ENCODE results near the gene SNX9.
A peak's percentile ranks its signal among the peaks of the same experiment; 100 is the strongest.
"Not testable (repeated sequence)": the region's sequence is repeated elsewhere in the genome, so short reads cannot be mapped to it uniquely, and the experiment has no call there.

The SNX9 gene

GRCh38 chr6:157849288-157850017 is 26.4 kb downstream of the SNX9 start:
- peak in 1 of 42 donors; percentile 35 for DNase-seq
- intact Hi-C loops (cut with DNase I) = no loop called here

GRCh38 chr6:157850030-157850429 is 27.0 kb downstream of the SNX9 start:
- peak in 1 of 42 donors; percentile 29 for DNase-seq
- intact Hi-C loops (cut with DNase I) = no loop called here

- no peak for DNase-seq
- intact Hi-C loops (cut with DNase I) = no loop called here
Measured at GRCh38 chr6:157853018-157853805, 30.2 kb downstream of the SNX9 start.

DNA sequence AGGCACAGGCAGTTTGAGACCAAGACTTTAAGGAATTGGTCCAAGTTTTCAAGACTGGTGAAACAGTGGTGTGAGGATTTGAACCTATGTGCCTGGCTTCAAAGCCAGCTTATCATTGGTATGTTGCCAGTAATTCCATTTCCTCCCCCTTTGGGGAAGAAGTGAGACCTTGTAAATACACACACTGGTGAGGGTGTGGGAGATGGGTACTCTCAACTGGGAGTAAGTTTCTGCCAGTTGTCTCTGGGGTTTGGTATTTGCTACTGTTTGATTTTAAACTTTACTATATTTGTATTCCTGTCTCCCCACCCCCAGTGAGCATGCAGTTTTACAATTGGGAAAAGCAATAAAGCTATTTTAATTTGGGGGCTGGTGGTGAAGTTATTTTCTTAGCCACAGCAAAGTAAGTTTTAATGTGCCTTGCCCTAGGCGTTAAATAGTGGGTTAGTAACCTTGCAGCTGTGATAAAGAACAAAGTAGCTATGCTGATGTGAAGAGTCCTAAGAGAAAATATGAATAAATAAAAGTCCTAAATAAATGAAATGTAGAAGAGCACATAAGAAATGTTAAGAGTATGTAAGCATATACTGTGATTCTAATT is 31.0 kb downstream of the SNX9 start:
- no peak for DNase-seq
- intact Hi-C loops (cut with DNase I) = no loop called here

DNA sequence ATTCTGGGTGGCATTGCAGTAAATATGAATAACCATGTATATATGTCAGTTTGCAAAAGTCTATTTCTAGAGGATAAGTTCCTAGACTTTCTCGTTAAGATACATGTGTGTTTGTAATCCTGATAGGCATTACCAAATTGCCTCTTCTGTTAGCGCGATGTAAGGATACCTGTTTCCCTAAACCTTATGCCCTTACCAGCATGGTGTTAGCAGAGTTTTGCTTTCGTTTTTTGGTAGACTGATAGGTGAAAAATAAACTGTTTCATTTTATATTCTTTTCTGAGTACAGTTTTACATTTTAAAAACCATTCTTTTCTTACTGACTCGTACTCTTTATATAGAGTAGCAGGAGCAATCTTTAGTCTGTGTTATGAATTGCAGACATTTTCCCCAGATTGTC is 32.3 kb downstream of the SNX9 start:
- intact Hi-C loops (cut with DNase I) = no loop called here
- no peak for DNase-seq

DNA sequence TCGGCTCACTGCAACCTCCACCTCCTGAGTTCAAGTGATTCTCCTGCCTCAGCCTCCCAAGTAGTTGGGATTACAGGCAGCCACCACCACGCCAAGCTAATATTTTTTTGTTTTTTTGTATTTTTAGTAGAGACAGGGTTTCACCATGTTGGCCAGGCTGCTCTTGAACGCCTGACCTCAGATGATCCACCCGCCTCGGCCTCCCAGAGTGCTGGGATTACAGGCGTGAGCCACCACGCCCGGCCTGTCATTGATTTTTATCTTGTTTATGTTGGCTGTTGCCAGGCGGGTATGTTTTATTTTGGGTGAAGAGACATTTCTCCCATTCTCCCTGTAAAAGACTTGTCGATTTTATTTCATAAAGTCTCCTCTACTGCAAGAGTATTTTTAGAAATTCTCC is 32.8 kb downstream of the SNX9 start:
- intact Hi-C loops (cut with DNase I); DNase-seq: not testable (repeated sequence)

- intact Hi-C loops (cut with DNase I); DNase-seq: not testable (repeated sequence)
Measured at GRCh38 chr6:157858664-157859063, 35.6 kb downstream of the SNX9 start.

GRCh38 chr6:157859775-157860504 is 36.9 kb downstream of the SNX9 start:
- intact Hi-C loops (cut with DNase I) = no loop called here
- DNase-seq = no peak

DNA sequence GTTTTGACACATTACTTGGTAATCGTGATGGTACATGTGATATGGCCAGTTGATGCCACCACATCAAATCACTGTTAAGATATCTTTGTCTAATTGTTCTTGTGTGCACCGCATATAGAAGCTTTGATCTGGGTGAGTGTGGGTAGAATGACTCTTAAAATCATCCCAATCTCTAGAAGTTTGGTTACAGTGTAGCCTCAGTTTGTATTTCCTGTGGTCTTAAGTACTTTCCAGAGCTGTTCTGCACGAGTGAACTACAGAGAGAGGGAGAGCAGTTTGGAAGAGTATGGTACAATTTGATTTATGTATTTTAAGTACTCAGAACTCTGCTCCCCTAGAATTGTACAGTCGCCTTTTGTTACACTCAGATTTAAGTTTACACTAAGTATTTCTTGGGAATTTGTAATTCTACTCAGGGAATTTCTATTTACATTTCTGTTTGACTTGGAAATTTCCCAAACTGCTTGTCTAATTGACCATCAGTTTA is 37.5 kb downstream of the SNX9 start:
- intact Hi-C loops (cut with DNase I) = no loop called here
- no peak for DNase-seq

DNA sequence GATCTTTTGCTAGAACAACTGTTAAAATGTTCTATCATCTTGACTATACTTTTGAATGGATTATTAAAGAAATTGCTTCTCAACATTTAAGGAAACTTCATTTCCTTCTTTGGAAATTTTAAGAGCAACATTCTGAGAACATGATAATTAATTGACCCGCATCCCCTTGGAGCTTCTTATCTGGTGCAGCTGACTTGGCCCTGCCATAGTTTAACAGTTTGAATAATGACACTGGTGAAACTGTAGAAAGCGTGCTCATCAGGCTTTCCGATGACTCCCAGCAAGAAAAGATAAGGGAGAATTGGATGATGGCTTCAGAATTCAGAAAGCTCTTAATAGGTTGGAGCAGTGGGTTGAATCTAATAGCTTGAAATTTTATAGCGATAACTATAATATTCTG is 38.1 kb downstream of the SNX9 start:
- intact Hi-C loops (cut with DNase I) = no loop called here
- DNase-seq = no peak

- no peak for DNase-seq
- intact Hi-C loops (cut with DNase I) = no loop called here
Measured at GRCh38 chr6:157861814-157862213, 38.8 kb downstream of the SNX9 start.

GRCh38 chr6:157862706-157863105 is 39.7 kb downstream of the SNX9 start:
- intact Hi-C loops (cut with DNase I) = no loop called here
- DNase-seq = no peak

GRCh38 chr6:157864185-157864761 is 41.2 kb downstream of the SNX9 start:
- intact Hi-C loops (cut with DNase I) = no loop called here

DNA sequence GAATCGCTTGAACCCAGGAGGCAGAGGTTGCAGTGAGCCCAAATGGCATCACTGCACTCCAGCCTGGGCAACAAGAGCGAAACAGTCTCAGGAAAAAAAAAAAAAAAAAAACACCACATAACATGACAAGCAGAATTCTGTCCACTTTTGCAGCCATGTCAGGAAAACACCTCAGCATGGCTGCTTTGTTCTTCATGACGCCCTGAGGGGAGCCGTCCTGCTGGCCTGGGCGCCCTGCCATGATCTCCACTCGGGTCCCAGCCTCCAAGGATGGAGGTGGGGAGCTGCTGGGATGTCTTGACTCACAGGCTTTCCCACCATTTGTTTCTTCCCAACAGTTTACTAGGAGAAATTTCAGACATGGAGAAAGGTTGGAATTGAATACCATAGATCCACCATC is 42.2 kb downstream of the SNX9 start:
- intact Hi-C loops (cut with DNase I) = no loop called here
- no peak for DNase-seq

More at GRCh38 chr6:157864185-157864761, 41.2 kb downstream of the SNX9 start:
- DNase-seq = no peak

DNA sequence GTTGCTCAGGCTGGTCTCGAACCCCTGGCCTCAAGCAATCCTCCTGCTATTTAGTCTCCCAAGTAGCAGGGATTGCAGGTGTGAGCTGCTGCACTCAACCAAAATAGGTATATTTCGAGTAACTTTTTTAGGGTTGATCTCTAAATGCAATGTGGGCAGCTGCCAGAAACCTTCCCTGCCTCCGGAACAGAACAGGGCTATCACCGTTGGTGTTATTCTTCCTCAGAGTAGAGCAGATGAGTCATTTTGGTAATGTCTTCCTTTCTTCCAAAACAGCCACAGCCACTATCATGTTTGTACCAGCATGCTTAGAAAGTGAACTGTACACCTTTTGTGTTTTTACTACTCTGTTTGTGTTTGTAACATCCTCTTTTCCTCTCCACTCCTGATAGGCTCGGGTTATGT is 44.1 kb downstream of the SNX9 start:
- intact Hi-C loops (cut with DNase I) = no loop called here
- DNase-seq = peak in 32 of 42 donors; percentile 18 to 82 (median 44)

DNA sequence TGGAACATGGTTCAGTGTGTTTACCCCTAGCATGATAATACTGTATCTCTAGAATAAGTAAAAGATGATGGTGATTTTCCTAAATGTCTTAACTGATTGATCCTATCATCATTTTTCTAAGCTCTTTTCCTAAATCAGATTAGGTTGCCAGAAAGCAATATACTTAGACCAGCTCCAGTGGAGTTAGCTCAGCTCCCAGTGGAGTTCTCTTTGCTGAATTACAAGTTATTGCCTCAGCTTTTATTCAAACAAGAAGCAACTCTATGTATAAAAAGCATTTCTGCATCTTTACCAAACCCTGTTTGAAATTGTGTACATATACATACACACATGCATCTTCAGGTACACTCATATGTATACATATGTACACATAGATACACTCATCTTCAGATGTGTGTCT is 44.9 kb downstream of the SNX9 start:
- intact Hi-C loops (cut with DNase I) = no loop called here
- no peak for DNase-seq

- DNase-seq = no peak
- intact Hi-C loops (cut with DNase I) = no loop called here
Measured at GRCh38 chr6:157868835-157869234, 45.8 kb downstream of the SNX9 start.

GRCh38 chr6:157869673-157870302 is 46.7 kb downstream of the SNX9 start:
- intact Hi-C loops (cut with DNase I) = loop anchor here (10.0 kb wide), 1 partner anchor 45 kb away; the partner anchor contains the start of gene SNX9
- no peak for DNase-seq

All from head of caudate nucleus (tissue), 42 donors.